Liver (tissue), 9 donors: ENCODE results near the gene FBXO31. TPM values are rescaled to one million over a fixed set of nuclear protein-coding genes. Genes with fewer than 3 reads are reported as not detected.

ENCODE experiments used
- DNase-seq: peaks from one replicate; pipeline ENCODE4 v3.0.0-alpha.2; 2017; ENCODE audit warnings: low spot score
- H3K27ac ChIP-seq, 2 donors: one replicate each; pipeline ENCODE4 v1.7.0; 2013; ENCODE audit warnings: inconsistent platforms in 2 of 2, low read length in 2 of 2, control low read depth in 1 of 2, low read depth in 1 of 2, mild to moderate bottlenecking in 1 of 2
- H3K27me3 ChIP-seq, 4 donors: one replicate each; pipeline versions ENCODE4 v1.6.1 to v1.7.0; 2013; ENCODE audit warnings: low read length in 3 of 4, inconsistent platforms in 1 of 4, mild to moderate bottlenecking in 1 of 4, moderate library complexity in 1 of 4; ENCODE audit not compliant: control insufficient read depth in 4 of 4, insufficient read depth in 4 of 4
- H3K36me3 ChIP-seq, 4 donors: one replicate each; pipeline versions ENCODE4 v1.6.1 to v1.7.0; 2013; ENCODE audit warnings: low read length in 3 of 4, mild to moderate bottlenecking in 3 of 4, low read depth in 1 of 4, moderate library complexity in 1 of 4; ENCODE audit not compliant: control insufficient read depth in 4 of 4, insufficient read depth in 3 of 4
- H3K4me1 ChIP-seq, 4 donors: one replicate each; pipeline versions ENCODE4 v1.6.1 to v1.7.0; 2013; ENCODE audit warnings: low read length in 3 of 4, mild to moderate bottlenecking in 3 of 4, moderate library complexity in 1 of 4; ENCODE audit not compliant: control insufficient read depth in 4 of 4, insufficient read depth in 4 of 4
- H3K4me3 ChIP-seq, 3 donors: one replicate each; pipeline versions ENCODE4 v1.6.1 to v1.7.0; 2013; ENCODE audit warnings: low read length in 3 of 3, control low read depth in 1 of 3, low read depth in 1 of 3, mild to moderate bottlenecking in 1 of 3
- H3K9ac ChIP-seq, 2 donors: one replicate each; pipeline ENCODE4 v1.7.0; 2013; ENCODE audit warnings: low read length in 2 of 2, mild to moderate bottlenecking in 2 of 2, moderate library complexity in 2 of 2, control low read depth in 1 of 2, low read depth in 1 of 2
- H3K9me3 ChIP-seq, 4 donors: one replicate each; pipeline versions ENCODE4 v1.6.1 to v1.7.0; 2013; ENCODE audit warnings: low read length in 3 of 4; ENCODE audit not compliant: control insufficient read depth in 4 of 4
- ATF3 ChIP-seq: IDR thresholded peaks from 2 replicates; pipeline ENCODE4 v1.6.1; 2016; ENCODE audit warnings: antibody characterized with exemption
- CTCF ChIP-seq: fragments of 150-350 bp; IDR thresholded peaks from 2 replicates; pipeline ENCODE4 v1.5.1; 2017; ENCODE audit warnings: improper control_type of control experiment, low read depth, low read length; ENCODE audit not compliant: missing input control
- EGR1 ChIP-seq, 2 donors: IDR thresholded peaks; 2 replicates each; pipeline ENCODE4 v1.6.1; 2016 to 2018; ENCODE audit warnings: antibody characterized with exemption in 2 of 2, low read depth in 2 of 2
- FOXA1 ChIP-seq: IDR thresholded peaks from 2 replicates; pipeline ENCODE4 v1.6.1; 2016; ENCODE audit warnings: antibody characterized with exemption
- GABPA ChIP-seq, 2 donors: IDR thresholded peaks in 1 of 2; conservative IDR thresholded peaks in 1 of 2; 2 replicates each; pipeline ENCODE4 v1.6.1; 2016; ENCODE audit warnings: antibody characterized with exemption in 2 of 2, mild to moderate bottlenecking in 1 of 2, moderate library complexity in 1 of 2
- HNF4A ChIP-seq, 2 donors: conservative IDR thresholded peaks; 2 replicates each; pipeline ENCODE4 v1.6.1; 2016; ENCODE audit warnings: antibody characterized with exemption in 2 of 2, mild to moderate bottlenecking in 2 of 2
- HNF4G ChIP-seq: IDR thresholded peaks from 2 replicates; pipeline ENCODE4 v1.6.1; 2016; ENCODE audit warnings: antibody characterized with exemption
- MAX ChIP-seq: IDR thresholded peaks from 2 replicates; pipeline ENCODE4 v1.6.1; 2016; ENCODE audit warnings: antibody characterized with exemption
- NR2F2 ChIP-seq: IDR thresholded peaks from 2 replicates; pipeline ENCODE4 v1.6.1; 2016; ENCODE audit warnings: antibody characterized with exemption
- RAD21 ChIP-seq, 2 donors: IDR thresholded peaks; 2 replicates each; pipeline ENCODE4 v1.6.1; 2016; ENCODE audit warnings: antibody characterized with exemption in 2 of 2, mild to moderate bottlenecking in 2 of 2
- REST ChIP-seq: IDR thresholded peaks from 2 replicates; pipeline ENCODE4 v1.6.1; 2016; ENCODE audit warnings: antibody characterized with exemption, mild to moderate bottlenecking
- RXRA ChIP-seq, 2 donors: IDR thresholded peaks; 2 replicates each; pipeline ENCODE4 v1.6.1; 2017 to 2018; ENCODE audit warnings: antibody characterized with exemption in 2 of 2, mild to moderate bottlenecking in 1 of 2
- TAF1 ChIP-seq: conservative IDR thresholded peaks from 2 replicates; pipeline ENCODE4 v1.6.1; 2016; ENCODE audit warnings: antibody characterized with exemption, mild to moderate bottlenecking
- YY1 ChIP-seq: IDR thresholded peaks from 2 replicates; pipeline ENCODE4 v1.6.1; 2016; ENCODE audit warnings: antibody characterized with exemption, mild to moderate bottlenecking
- ZBTB33 ChIP-seq: IDR thresholded peaks from 2 replicates; pipeline ENCODE4 v1.6.1; 2016; ENCODE audit warnings: antibody characterized with exemption
- WGBS: extraction: QIAGEN DNeasy Blood & Tissue Kit; methylation state at CpG from one replicate; pipeline ENCODE4 v1.1.7; 2013; 5-methylcytosine and 5-hydroxymethylcytosine counted together
- polyA plus RNA-seq, 2 donors: library from polyadenylated mRNA; stranded (reverse) in 1 of 2; unstranded in 1 of 2; fragments of 200-250 nt in 1 of 2; fragments of >200 nt in 1 of 2; fragmentation: Nextera tagmentation in 1 of 2; extraction: Ambion mirVana in 1 of 2; gene quantifications; one replicate each; pipeline versions ENCODE4 v1.2.1 to v1.2.3, GENCODE V29; 2013 to 2015
- total RNA-seq, 2 donors: library from RNA; depleted of rRNA; stranded (reverse); fragments of >200 nt; gene quantifications; one replicate each; pipeline ENCODE4 v1.2.3, GENCODE V29; 2014
- donor health status: healthy.
- donor health status: healthy.
- donor health status: healthy.
- donor health status: healthy.
- donor health status: healthy.

The FBXO31 gene
- total and polyA plus RNA-seq, 4 donors = 13.2 to 30.3 (median 18.1) TPM

GRCh38 chr16:87298857-87299465, 84.6 kb downstream of the FBXO31 start:
- Histone ChIP-seq H3K9me3 (no peaks in the 10 kb centered on the region), H3K4me1 (no peaks in the 10 kb centered on the region), H3K27me3 (no peaks in the 10 kb centered on the region), H3K4me3 (no peak overlapping the region), H3K36me3 (peaks cover 0 to 5% (median 0%) of the 10 kb centered on the region in 4 donors), H3K27ac (no peak overlapping the region), H3K9ac (no peak overlapping the region)
- DNase-seq = no peak
- WGBS = 87% methylated on average over 13 of the region's 13 CpGs
- TF ChIP-seq CTCF (no peak), RXRA (IDR thresholded peaks at IDR 0.05) (no peak), GABPA (IDR thresholded peaks at IDR 0.05 in 1 of 2, conservative IDR thresholded peaks at IDR 0.05 in 1 of 2) (no peak), REST (no peak), HNF4G (no peak), TAF1 (no peak), YY1 (no peak), RAD21 (IDR thresholded peaks at IDR 0.05) (no peak), EGR1 (IDR thresholded peaks at IDR 0.05; ENCODE audit: low read depth in 2 of 2) (no peak), NR2F2 (no peak), FOXA1 (no peak), ZBTB33 (no peak), MAX (no peak), ATF3 (no peak), HNF4A (conservative IDR thresholded peaks at IDR 0.05) (no peak)
